Measurements from ENCODE around the gene SENP6.
"Not testable (repeated sequence)": the region's sequence is repeated elsewhere in the genome, so short reads cannot be mapped to it uniquely, and the experiment has no call there.

SENP6 gene, protein sequence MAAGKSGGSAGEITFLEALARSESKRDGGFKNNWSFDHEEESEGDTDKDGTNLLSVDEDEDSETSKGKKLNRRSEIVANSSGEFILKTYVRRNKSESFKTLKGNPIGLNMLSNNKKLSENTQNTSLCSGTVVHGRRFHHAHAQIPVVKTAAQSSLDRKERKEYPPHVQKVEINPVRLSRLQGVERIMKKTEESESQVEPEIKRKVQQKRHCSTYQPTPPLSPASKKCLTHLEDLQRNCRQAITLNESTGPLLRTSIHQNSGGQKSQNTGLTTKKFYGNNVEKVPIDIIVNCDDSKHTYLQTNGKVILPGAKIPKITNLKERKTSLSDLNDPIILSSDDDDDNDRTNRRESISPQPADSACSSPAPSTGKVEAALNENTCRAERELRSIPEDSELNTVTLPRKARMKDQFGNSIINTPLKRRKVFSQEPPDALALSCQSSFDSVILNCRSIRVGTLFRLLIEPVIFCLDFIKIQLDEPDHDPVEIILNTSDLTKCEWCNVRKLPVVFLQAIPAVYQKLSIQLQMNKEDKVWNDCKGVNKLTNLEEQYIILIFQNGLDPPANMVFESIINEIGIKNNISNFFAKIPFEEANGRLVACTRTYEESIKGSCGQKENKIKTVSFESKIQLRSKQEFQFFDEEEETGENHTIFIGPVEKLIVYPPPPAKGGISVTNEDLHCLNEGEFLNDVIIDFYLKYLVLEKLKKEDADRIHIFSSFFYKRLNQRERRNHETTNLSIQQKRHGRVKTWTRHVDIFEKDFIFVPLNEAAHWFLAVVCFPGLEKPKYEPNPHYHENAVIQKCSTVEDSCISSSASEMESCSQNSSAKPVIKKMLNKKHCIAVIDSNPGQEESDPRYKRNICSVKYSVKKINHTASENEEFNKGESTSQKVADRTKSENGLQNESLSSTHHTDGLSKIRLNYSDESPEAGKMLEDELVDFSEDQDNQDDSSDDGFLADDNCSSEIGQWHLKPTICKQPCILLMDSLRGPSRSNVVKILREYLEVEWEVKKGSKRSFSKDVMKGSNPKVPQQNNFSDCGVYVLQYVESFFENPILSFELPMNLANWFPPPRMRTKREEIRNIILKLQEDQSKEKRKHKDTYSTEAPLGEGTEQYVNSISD

GRCh38 chr6:75601304-75602245 lies at the start of gene SENP6:
Gene SENP6, plus strand, starts transcription at chr6:75601880. Its CDS starts 645 bp downstream, at chr6:75602525.
- peaks cover 16% of the 10 kb centered on the region for H3K36me3 ChIP-seq (ENCODE audit: insufficient read depth, low read length)
- no peak for TF ChIP-seq EZH2 (IDR thresholded peaks at IDR 0.05)
- TF ChIP-seq POLR2AphosphoS5 (IDR thresholded peaks at IDR 0.05; ENCODE audit: borderline replicate concordance, low read depth, low read length) = peak; percentile 68
- H3K9me3 ChIP-seq (ENCODE audit: low read depth, low read length) = no peaks in the 10 kb centered on the region
- peak within 1 kb of the TSS; percentile 95 for H3K27ac ChIP-seq
- peak within 1 kb of the TSS; percentile 91 for H3K4me3 ChIP-seq
- peak within 1 kb of the TSS; percentile 99 for H3K9ac ChIP-seq (ENCODE audit: insufficient read length)
- DNase-seq (ENCODE audit: low read depth, low spot score) = no peak

DNA sequence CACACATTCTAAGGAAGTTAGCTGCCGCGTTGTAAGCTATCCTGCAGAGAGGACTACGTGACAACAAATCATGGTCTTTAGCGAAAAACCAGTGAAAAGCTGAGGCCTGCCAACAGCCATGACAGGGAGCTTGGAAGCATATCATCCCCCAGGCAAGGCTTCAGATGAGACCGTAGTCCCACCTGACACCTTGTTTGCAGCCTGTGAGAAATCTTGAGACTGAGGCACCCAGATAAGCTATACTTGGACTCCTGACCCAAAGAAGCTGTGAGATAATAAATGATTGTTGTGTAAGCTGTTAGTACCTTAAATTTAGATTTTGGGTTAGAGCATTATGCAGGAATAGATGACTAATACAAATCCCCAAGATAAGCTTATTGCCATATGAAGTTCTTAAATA lies 45.4 kb upstream of the SENP6 start:
- H3K9ac ChIP-seq (ENCODE audit: insufficient read length) = no peak overlapping the region
- H3K9me3 ChIP-seq (ENCODE audit: low read depth, low read length) = no peaks in the 10 kb centered on the region
- TF ChIP-seq FOXP2 (optimal IDR thresholded peaks at IDR 0.05; ENCODE audit: control extremely low read depth, extremely low read length, insufficient read depth) (no peak), POLR2AphosphoS5 (IDR thresholded peaks at IDR 0.05; ENCODE audit: borderline replicate concordance, low read depth, low read length) (no peak), EZH2 (IDR thresholded peaks at IDR 0.05) (no peak)
- H3K36me3 ChIP-seq (ENCODE audit: insufficient read depth, low read length) = no peaks in the 10 kb centered on the region
- no peak overlapping the region for H3K4me3 ChIP-seq
- H3K27ac ChIP-seq = no peak overlapping the region
- DNase-seq (ENCODE audit: low read depth, low spot score) = no peak

- H3K4me3 ChIP-seq = no peak overlapping the region
- no peaks in the 10 kb centered on the region for H3K36me3 ChIP-seq (ENCODE audit: insufficient read depth, low read length)
- no peak for TF ChIP-seq POLR2AphosphoS5 (IDR thresholded peaks at IDR 0.05; ENCODE audit: borderline replicate concordance, low read depth, low read length)
- no peak for TF ChIP-seq EZH2 (IDR thresholded peaks at IDR 0.05)
- no peak for TF ChIP-seq FOXP2 (optimal IDR thresholded peaks at IDR 0.05; ENCODE audit: control extremely low read depth, extremely low read length, insufficient read depth)
- no peak overlapping the region for H3K9ac ChIP-seq (ENCODE audit: insufficient read length)
- DNase-seq (ENCODE audit: low read depth, low spot score) = no peak
- H3K27ac ChIP-seq = no peak overlapping the region
- H3K9me3 ChIP-seq (ENCODE audit: low read depth, low read length) = no peaks in the 10 kb centered on the region
These were observed 44.6 kb upstream of the SENP6 start for GRCh38 chr6:75557068-75557467.

GRCh38 chr6:75563032-75563431 lies 38.6 kb upstream of the SENP6 start:
- TF ChIP-seq FOXP2 (optimal IDR thresholded peaks at IDR 0.05; ENCODE audit: control extremely low read depth, extremely low read length, insufficient read depth) = no peak
- no peak for TF ChIP-seq POLR2AphosphoS5 (IDR thresholded peaks at IDR 0.05; ENCODE audit: borderline replicate concordance, low read depth, low read length)
- TF ChIP-seq EZH2 (IDR thresholded peaks at IDR 0.05) = no peak
- no peak for DNase-seq (ENCODE audit: low read depth, low spot score)
- Histone ChIP-seq H3K36me3 (ENCODE audit: insufficient read depth, low read length) (no peaks in the 10 kb centered on the region), H3K9me3 (ENCODE audit: low read depth, low read length) (no peaks in the 10 kb centered on the region), H3K4me3 (no peak overlapping the region), H3K9ac (ENCODE audit: insufficient read length) (no peak overlapping the region), H3K27ac (no peak overlapping the region)

- Histone ChIP-seq H3K9ac (ENCODE audit: insufficient read length) (no peak overlapping the region), H3K4me3 (no peak overlapping the region), H3K27ac (no peak overlapping the region), H3K9me3 (ENCODE audit: low read depth, low read length) (no peaks in the 10 kb centered on the region), H3K36me3 (ENCODE audit: insufficient read depth, low read length) (no peaks in the 10 kb centered on the region)
- TF ChIP-seq EZH2 (IDR thresholded peaks at IDR 0.05) (no peak), FOXP2 (optimal IDR thresholded peaks at IDR 0.05; ENCODE audit: control extremely low read depth, extremely low read length, insufficient read depth) (no peak), POLR2AphosphoS5 (IDR thresholded peaks at IDR 0.05; ENCODE audit: borderline replicate concordance, low read depth, low read length) (no peak)
- no peak for DNase-seq (ENCODE audit: low read depth, low spot score)
These were observed 35.4 kb upstream of the SENP6 start for GRCh38 chr6:75566137-75566767.

DNA sequence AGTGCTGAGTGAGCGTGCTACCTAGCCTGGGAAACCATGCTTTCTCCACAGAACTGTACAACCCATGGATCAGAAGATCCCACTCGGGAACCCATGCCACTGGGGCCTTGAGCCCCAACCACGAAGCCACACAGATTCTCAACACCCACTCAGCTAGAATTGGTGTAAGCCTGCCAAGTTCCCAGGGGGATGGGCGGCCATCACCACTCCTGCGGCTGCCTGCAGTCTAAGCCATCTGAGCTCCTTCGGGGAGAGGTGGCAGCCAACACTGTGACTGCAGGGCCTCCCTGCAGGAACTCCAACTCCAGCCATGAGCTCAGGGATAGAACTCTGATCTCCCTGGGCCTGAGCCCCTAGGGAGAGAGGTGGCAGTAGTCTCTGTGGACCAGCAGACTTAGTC lies 33.6 kb upstream of the SENP6 start:
- Histone ChIP-seq H3K27ac (no peak overlapping the region), H3K9ac (ENCODE audit: insufficient read length) (no peak overlapping the region), H3K4me3 (no peak overlapping the region), H3K9me3 (ENCODE audit: low read depth, low read length) (no peaks in the 10 kb centered on the region), H3K36me3 (ENCODE audit: insufficient read depth, low read length) (no peaks in the 10 kb centered on the region)
- DNase-seq (ENCODE audit: low read depth, low spot score) = no peak
- no peak for TF ChIP-seq FOXP2 (optimal IDR thresholded peaks at IDR 0.05; ENCODE audit: control extremely low read depth, extremely low read length, insufficient read depth)

GRCh38 chr6:75568965-75569364 lies 32.7 kb upstream of the SENP6 start:
- TF ChIP-seq FOXP2 (optimal IDR thresholded peaks at IDR 0.05; ENCODE audit: control extremely low read depth, extremely low read length, insufficient read depth) = no peak
- TF ChIP-seq POLR2AphosphoS5 (IDR thresholded peaks at IDR 0.05; ENCODE audit: borderline replicate concordance, low read depth, low read length) = no peak
- no peak for TF ChIP-seq EZH2 (IDR thresholded peaks at IDR 0.05)
- Histone ChIP-seq H3K9ac (ENCODE audit: insufficient read length) (no peak overlapping the region), H3K4me3 (no peak overlapping the region), H3K9me3 (ENCODE audit: low read depth, low read length) (no peaks in the 10 kb centered on the region), H3K27ac (no peak overlapping the region), H3K36me3 (ENCODE audit: insufficient read depth, low read length) (no peaks in the 10 kb centered on the region)
- no peak for DNase-seq (ENCODE audit: low read depth, low spot score)

GRCh38 chr6:75570671-75571070 lies 31.0 kb upstream of the SENP6 start:
- H3K36me3 ChIP-seq (ENCODE audit: insufficient read depth, low read length); DNase-seq (ENCODE audit: low read depth, low spot score); H3K27ac ChIP-seq; H3K9ac ChIP-seq (ENCODE audit: insufficient read length); H3K4me3 ChIP-seq; H3K9me3 ChIP-seq (ENCODE audit: low read depth, low read length): not testable (repeated sequence)
